H9 (cell line): ENCODE data around the gene RAD23B. TPM values are rescaled to one million over a fixed set of nuclear protein-coding genes. Genes with fewer than 3 reads are reported as not detected.

Experiments
- DNase-seq: peaks from one replicate; pipeline ENCODE4 v3.0.0-alpha.2; 2017
- H2AFZ ChIP-seq: one replicate; pipeline ENCODE4 v1.6.1; 2013; ENCODE audit warnings: mild to moderate bottlenecking, low read length, control low read depth, moderate library complexity
- H2AK5ac ChIP-seq: 2 replicates; pipeline ENCODE4 v1.6.1; 2013; ENCODE audit warnings: low read length, control low read depth, mixed read lengths; ENCODE audit not compliant: insufficient read length
- H2BK120ac ChIP-seq: one replicate; pipeline ENCODE4 v1.6.1; 2013; ENCODE audit warnings: low read depth, mild to moderate bottlenecking, low read length, control low read depth, inconsistent platforms; ENCODE audit not compliant: poor library complexity, severe bottlenecking
- H2BK12ac ChIP-seq: 2 replicates; pipeline ENCODE4 v1.6.1; 2013; ENCODE audit warnings: low read length, control low read depth, mixed read lengths, low read depth; ENCODE audit not compliant: insufficient read length
- H2BK15ac ChIP-seq: 2 replicates; pipeline ENCODE4 v1.6.1; 2013; ENCODE audit warnings: low read depth, low read length, control low read depth
- H2BK20ac ChIP-seq: one replicate; pipeline ENCODE4 v1.6.1; 2013; ENCODE audit warnings: low read depth, mild to moderate bottlenecking, low read length, control low read depth, inconsistent platforms; ENCODE audit not compliant: poor library complexity, severe bottlenecking
- H2BK5ac ChIP-seq: 2 replicates; pipeline ENCODE4 v1.6.1; 2013; ENCODE audit warnings: low read length, control low read depth, mixed read lengths; ENCODE audit not compliant: insufficient read length
- H3K14ac ChIP-seq: 2 replicates; pipeline ENCODE4 v1.6.1; 2013; ENCODE audit warnings: low read length, control low read depth; ENCODE audit not compliant: insufficient read depth
- H3K18ac ChIP-seq: 2 replicates; pipeline ENCODE4 v1.6.1; 2013; ENCODE audit warnings: low read depth, mild to moderate bottlenecking, mixed read lengths, low read length, control low read depth; ENCODE audit not compliant: insufficient read length
- H3K23ac ChIP-seq: 2 replicates; pipeline ENCODE4 v1.6.1; 2013; ENCODE audit warnings: low read length, control low read depth, mixed read lengths, low read depth; ENCODE audit not compliant: insufficient read length
- H3K23me2 ChIP-seq: 2 replicates; pipeline ENCODE4 v1.6.1; 2013; ENCODE audit warnings: low read depth, mild to moderate bottlenecking, mixed read lengths, low read length, control low read depth; ENCODE audit not compliant: insufficient read length, poor library complexity, severe bottlenecking
- H3K27ac ChIP-seq: 2 replicates; pipeline ENCODE4 v1.5.1; 2013; ENCODE audit warnings: low read length, control low read depth, mixed read lengths, low read depth; ENCODE audit not compliant: insufficient read length
- H3K27me3 ChIP-seq: 2 replicates; pipeline ENCODE4 v1.6.1; 2013; ENCODE audit warnings: low read length, control low read depth, inconsistent platforms; ENCODE audit not compliant: insufficient read depth
- H3K4ac ChIP-seq: 2 replicates; pipeline ENCODE4 v1.6.1; 2013; ENCODE audit warnings: low read depth, mild to moderate bottlenecking, control low read depth, inconsistent platforms, low read length, moderate library complexity
- H3K4me1 ChIP-seq: 2 replicates; pipeline ENCODE4 v1.6.1; 2013; ENCODE audit warnings: low read length, control low read depth, inconsistent platforms; ENCODE audit not compliant: insufficient read depth
- H3K4me2 ChIP-seq: 2 replicates; pipeline ENCODE4 v1.6.1; 2013; ENCODE audit warnings: low read length, control low read depth, mixed read lengths; ENCODE audit not compliant: insufficient read length, insufficient read depth
- H3K56ac ChIP-seq: 2 replicates; pipeline ENCODE4 v1.6.1; 2013; ENCODE audit warnings: low read depth, mild to moderate bottlenecking, mixed read lengths, low read length, control low read depth; ENCODE audit not compliant: insufficient read length
- H3K79me1 ChIP-seq: 2 replicates; pipeline ENCODE4 v1.6.1; 2013; ENCODE audit warnings: low read depth, mild to moderate bottlenecking, moderate library complexity, low read length, control low read depth, inconsistent platforms; ENCODE audit not compliant: insufficient read depth, poor library complexity, severe bottlenecking
- H3K79me2 ChIP-seq: 2 replicates; pipeline ENCODE4 v1.6.1; 2013; ENCODE audit warnings: low read length, control low read depth, inconsistent platforms; ENCODE audit not compliant: insufficient read depth
- H3K9ac ChIP-seq: 2 replicates; pipeline ENCODE4 v1.6.1; 2013; ENCODE audit warnings: low read length, control low read depth, mixed read lengths; ENCODE audit not compliant: insufficient read length; ENCODE audit errors: extremely low read depth
- H3K9me3 ChIP-seq: one replicate; pipeline ENCODE4 v1.6.1; 2013; ENCODE audit warnings: low read depth, low read length, inconsistent platforms; ENCODE audit not compliant: control insufficient read depth
- H3T11ph ChIP-seq: one replicate; pipeline ENCODE4 v1.6.1; 2013; ENCODE audit warnings: mild to moderate bottlenecking, low read length, control low read depth, inconsistent platforms
- H4K20me1 ChIP-seq: one replicate; pipeline ENCODE4 v1.6.1; 2013; ENCODE audit not compliant: control insufficient read depth, insufficient read length, insufficient read depth
- H4K5ac ChIP-seq: 2 replicates; pipeline ENCODE4 v1.6.1; 2013; ENCODE audit warnings: low read depth, mild to moderate bottlenecking, mixed read lengths, low read length, control low read depth; ENCODE audit not compliant: insufficient read length
- H4K8ac ChIP-seq: replicated peaks from 2 replicates; pipeline ENCODE4 v1.6.1; 2013; ENCODE audit warnings: low read length, control low read depth, mixed read lengths, low read depth; ENCODE audit not compliant: insufficient read length
- H4K91ac ChIP-seq: 2 replicates; pipeline ENCODE4 v1.6.1; 2013; ENCODE audit warnings: low read depth, mild to moderate bottlenecking, moderate library complexity, mixed read lengths, low read length, control low read depth; ENCODE audit not compliant: insufficient read length
- H3K27ac Mint-ChIP-seq, 3 experiments: 2 replicates in 2 of 3; 3 replicates in 1 of 3; pipeline ENCODE4 v1.8.0; 2020 to 2021; ENCODE audit warnings: mixed read lengths in 3 of 3, mild to moderate bottlenecking in 1 of 3, moderate library complexity in 1 of 3
- H3K27me3 Mint-ChIP-seq: 2 replicates; pipeline ENCODE4 v1.8.0; 2021; ENCODE audit warnings: low read depth, mild to moderate bottlenecking, moderate library complexity, mixed read lengths
- H3K36me3 Mint-ChIP-seq, 3 experiments: 2 replicates in 2 of 3; 3 replicates in 1 of 3; pipeline ENCODE4 v1.8.0; 2020 to 2021; ENCODE audit warnings: low read depth in 3 of 3, mixed read lengths in 3 of 3; ENCODE audit not compliant: insufficient read depth in 1 of 3
- H3K4me1 Mint-ChIP-seq, 2 experiments: 2 replicates each; pipeline ENCODE4 v1.8.0; 2020; ENCODE audit warnings: mixed read lengths in 2 of 2
- H3K4me3 Mint-ChIP-seq, 2 experiments: 2 replicates in 1 of 2; 3 replicates in 1 of 2; pipeline ENCODE4 v1.8.0; 2020 to 2021; ENCODE audit warnings: mild to moderate bottlenecking in 2 of 2, mixed read lengths in 2 of 2, moderate library complexity in 1 of 2
- H3K9me3 Mint-ChIP-seq, 2 experiments: 2 replicates in 1 of 2; 3 replicates in 1 of 2; pipeline ENCODE4 v1.8.0; 2020; ENCODE audit warnings: mild to moderate bottlenecking in 2 of 2, mixed read lengths in 2 of 2, moderate library complexity in 1 of 2
- WGBS: extraction: QIAGEN DNeasy Blood & Tissue Kit; methylation state at CpG from one replicate; pipeline ENCODE4 v1.1.7; 2013; ENCODE audit warnings: missing lambda C conversion rate, low lambda C conversion rate, mixed read lengths; ENCODE audit not compliant: insufficient read length; ENCODE audit errors: extremely low coverage; 5-methylcytosine and 5-hydroxymethylcytosine counted together
- total RNA-seq: library from RNA; stranded (reverse); gene quantifications from 2 replicates; pipeline ENCODE4 v1.2.1, GENCODE V29; 2021
- TF ChIP-seq, protein P1 (sequence below): fragments of 200-600 bp; sonication (generic); conservative IDR thresholded peaks from 3 replicates; pipeline ENCODE4 v1.8.0; 2021; ENCODE audit warnings: antibody characterized with exemption, mild to moderate bottlenecking

RAD23B gene
- total RNA-seq, 1 experiment from 2014 or later: 154 TPM

DNA sequence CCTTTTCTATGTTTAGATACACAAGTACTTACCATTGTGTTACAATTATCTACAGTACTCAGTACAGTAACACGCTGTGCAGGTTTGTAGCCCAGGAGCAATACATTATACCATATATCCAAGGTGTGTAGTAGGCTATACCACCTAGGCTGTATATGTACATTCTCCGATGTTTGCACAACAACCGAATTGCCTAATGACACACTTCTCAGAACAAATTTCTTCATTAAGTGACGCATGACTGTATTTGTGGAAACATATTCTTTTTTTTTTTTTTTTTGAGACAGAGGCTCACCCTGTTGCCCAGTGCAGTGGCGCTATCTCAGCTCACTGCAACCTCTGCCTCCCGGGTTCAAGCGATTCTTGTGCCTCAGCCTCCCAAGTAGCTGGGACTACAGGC lies 4.0 kb upstream of the RAD23B start:
- Mint-ChIP-seq H3K36me3 (peaks cover 0 to 3% (median 0%) of the 10 kb centered on the region in 3 experiments; a peak in 3 of 7 replicates), H3K27me3 (no peaks in the 10 kb centered on the region), H3K9me3 (no peaks in the 10 kb centered on the region; a peak in 1 of 5 replicates), H3K4me3 (no peak overlapping the region), H3K4me1 (peaks cover 23 to 25% of the 10 kb centered on the region in 2 experiments), H3K27ac (no peak overlapping the region)
- H3K79me2 ChIP-seq: no peaks in the 10 kb centered on the region; the same call in 1 of the 2 replicates
- no peak overlapping the region for H4K8ac ChIP-seq
- no peak overlapping the region for H4K5ac ChIP-seq
- H2BK120ac ChIP-seq: no peak overlapping the region
- no peak for DNase-seq
- no peaks in the 10 kb centered on the region; the same call in 1 of the 2 replicates for H3K4me1 ChIP-seq
- no peak overlapping the region for H3K18ac ChIP-seq
- TF ChIP-seq, protein P1, sequence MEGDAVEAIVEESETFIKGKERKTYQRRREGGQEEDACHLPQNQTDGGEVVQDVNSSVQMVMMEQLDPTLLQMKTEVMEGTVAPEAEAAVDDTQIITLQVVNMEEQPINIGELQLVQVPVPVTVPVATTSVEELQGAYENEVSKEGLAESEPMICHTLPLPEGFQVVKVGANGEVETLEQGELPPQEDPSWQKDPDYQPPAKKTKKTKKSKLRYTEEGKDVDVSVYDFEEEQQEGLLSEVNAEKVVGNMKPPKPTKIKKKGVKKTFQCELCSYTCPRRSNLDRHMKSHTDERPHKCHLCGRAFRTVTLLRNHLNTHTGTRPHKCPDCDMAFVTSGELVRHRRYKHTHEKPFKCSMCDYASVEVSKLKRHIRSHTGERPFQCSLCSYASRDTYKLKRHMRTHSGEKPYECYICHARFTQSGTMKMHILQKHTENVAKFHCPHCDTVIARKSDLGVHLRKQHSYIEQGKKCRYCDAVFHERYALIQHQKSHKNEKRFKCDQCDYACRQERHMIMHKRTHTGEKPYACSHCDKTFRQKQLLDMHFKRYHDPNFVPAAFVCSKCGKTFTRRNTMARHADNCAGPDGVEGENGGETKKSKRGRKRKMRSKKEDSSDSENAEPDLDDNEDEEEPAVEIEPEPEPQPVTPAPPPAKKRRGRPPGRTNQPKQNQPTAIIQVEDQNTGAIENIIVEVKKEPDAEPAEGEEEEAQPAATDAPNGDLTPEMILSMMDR: no peak
- H4K91ac ChIP-seq: no peak overlapping the region
- no peaks in the 10 kb centered on the region for H4K20me1 ChIP-seq
- H3K56ac ChIP-seq: no peak overlapping the region
- H3K4ac ChIP-seq: no peak overlapping the region
- H2BK12ac ChIP-seq: no peak overlapping the region
- no peak overlapping the region for H3T11ph ChIP-seq
- H3K14ac ChIP-seq: no peak overlapping the region
- no peak overlapping the region for H2BK5ac ChIP-seq
- H3K79me1 ChIP-seq: no peaks in the 10 kb centered on the region
- WGBS: no CpG with 5 or more reads among the region's 7 CpGs
- H3K9ac ChIP-seq: no peak overlapping the region
- H2BK20ac ChIP-seq: no peak overlapping the region
- H3K9me3 ChIP-seq: no peaks in the 10 kb centered on the region
- H3K23ac ChIP-seq: no peak overlapping the region
- no peak overlapping the region for H2AFZ ChIP-seq
- H3K4me2 ChIP-seq: no peak overlapping the region
- no peak overlapping the region for H2BK15ac ChIP-seq
- H3K23me2 ChIP-seq: peaks cover 3% of the 10 kb centered on the region
- H2AK5ac ChIP-seq: no peak overlapping the region
- no peaks in the 10 kb centered on the region for H3K27me3 ChIP-seq
- H3K27ac ChIP-seq: no peak overlapping the region
